AG04449 (cell line): ENCODE measurements around the gene GALE.

Source experiments
- CTCF ChIA-PET: fragments of 350-600 bp; formaldehyde crosslinking; extraction: SDS; loops from one replicate; lab custom pipeline; 2021; ENCODE audit warnings: antibody characterized with exemption; lab: Yijun Ruan, JAX
- POLR2A ChIA-PET: fragments of 400-600, 350-600 bp; formaldehyde crosslinking; extraction: SDS; loops from one replicate; lab custom pipeline; 2020; ENCODE audit warnings: antibody characterized with exemption, inconsistent platforms; lab: Yijun Ruan, JAX
- DNase-seq: peaks from one replicate; pipeline ENCODE4 v3.0.0-alpha.2; 2010; ENCODE audit warnings: low read depth, low spot score
- H3K4me3 ChIP-seq: 2 replicates; pipeline ENCODE4 v1.5.1; 2011; ENCODE audit warnings: low read depth, mild to moderate bottlenecking, control low read depth, low read length
- CTCF ChIP-seq: IDR thresholded peaks from one replicate; pipeline ENCODE4 v1.5.1; 2011; ENCODE audit warnings: mild to moderate bottlenecking, moderate library complexity, low read length, control low read depth, inconsistent platforms; ENCODE audit not compliant: insufficient read depth; ENCODE audit errors: missing control alignments

Gene GALE

DNA sequence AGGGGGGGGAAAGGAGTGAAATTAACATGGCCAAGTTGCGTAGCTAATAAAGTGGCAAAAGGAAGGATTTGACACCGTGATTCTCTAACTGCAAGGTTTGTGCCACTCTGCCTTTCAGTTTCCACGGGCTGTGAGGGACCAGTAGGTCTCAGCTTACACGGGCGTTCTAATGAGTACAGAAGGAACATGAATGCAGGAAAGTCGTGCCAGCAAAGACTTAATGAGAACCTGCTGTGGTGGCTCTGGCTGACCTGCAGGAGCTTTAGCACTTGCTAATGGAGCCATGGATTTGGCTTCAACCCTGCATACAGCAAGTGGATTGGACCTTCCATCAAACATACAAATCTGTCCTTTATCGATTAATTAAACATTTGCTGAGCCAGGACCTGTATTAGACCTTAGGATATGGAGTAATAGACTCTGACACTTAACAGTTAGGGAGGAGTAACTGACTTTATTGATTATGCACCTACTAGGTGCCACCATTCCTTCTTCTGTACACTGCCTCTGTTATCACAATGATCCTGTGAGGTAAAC lies 37.4 kb downstream of the GALE start:
- POLR2A ChIA-PET, result interaction anchor here (0.6 kb wide), 1 partner anchor 322 kb away, joined by 5 read pairs; no protein-coding TSS in a partner anchor
- H3K4me3 ChIP-seq, result no peak overlapping the region
- no peak for TF ChIP-seq CTCF
- DNase-seq, result no peak
- CTCF ChIA-PET, result interaction anchor here (1.6 to 3.5 kb wide), 3 partner anchors 8 to 153 kb away, joined by 6 to 18 read pairs (median 7); no protein-coding TSS in a partner anchor

- ChIA-PET POLR2A (no interaction called here), CTCF (interaction anchor here (2.5 to 3.7 kb wide), 2 partner anchors 12 to 14 kb away, joined by 12 to 26 read pairs; no protein-coding TSS in a partner anchor)
Observed at GRCh38 chr1:23759277-23759676, 41.3 kb downstream of the GALE start.

GRCh38 chr1:23757812-23758211 lies 42.7 kb downstream of the GALE start:
- ChIA-PET CTCF (interaction anchor here (1.8 to 3.7 kb wide), 3 partner anchors 12 to 17 kb away, joined by 6 to 26 read pairs (median 12); no protein-coding TSS in a partner anchor), POLR2A (no interaction called here)
- TF ChIP-seq CTCF, result no peak
- no peak overlapping the region for H3K4me3 ChIP-seq
- no peak for DNase-seq

More at GRCh38 chr1:23759277-23759676, 41.3 kb downstream of the GALE start:
- no peak for TF ChIP-seq CTCF
- no peak for DNase-seq
- H3K4me3 ChIP-seq, result no peak overlapping the region

DNA sequence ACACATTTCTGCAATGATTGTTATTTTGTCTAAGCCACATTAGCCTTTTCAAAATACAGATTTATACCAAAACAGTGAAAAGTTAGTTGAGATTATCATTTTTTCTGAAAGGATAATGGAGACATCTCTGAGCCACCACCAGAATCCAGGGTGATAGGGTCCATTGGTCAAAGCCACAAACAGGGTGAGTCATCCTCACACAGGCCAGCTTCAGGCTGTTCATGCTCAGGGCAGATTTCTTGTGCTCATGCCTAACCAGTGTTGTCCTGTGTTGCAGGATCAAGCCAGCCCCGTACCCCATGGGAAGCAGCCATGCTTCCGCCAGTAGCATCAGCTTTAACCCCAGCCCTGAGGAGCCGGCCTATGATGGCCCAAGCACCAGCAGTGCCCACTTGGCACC lies 43.9 kb downstream of the GALE start:
- POLR2A ChIA-PET, result no interaction called here
- no peak for TF ChIP-seq CTCF
- H3K4me3 ChIP-seq, result no peak overlapping the region
- CTCF ChIA-PET, result interaction anchor here (0.8 to 3.7 kb wide), 2 partner anchors 10 to 14 kb away, joined by 3 to 26 read pairs; no protein-coding TSS in a partner anchor
- DNase-seq, result no peak

- no peak overlapping the region for H3K4me3 ChIP-seq
- POLR2A ChIA-PET, result interaction anchor here (1.2 kb wide), 1 partner anchor 61 kb away, joined by 4 read pairs; the partner anchor contains the start of gene RPL11
- no peak for DNase-seq
- no peak for TF ChIP-seq CTCF
- CTCF ChIA-PET, result interaction anchor here (1.4 to 3.2 kb wide), 2 partner anchors 8 to 10 kb away, joined by 6 to 23 read pairs; partner anchors contain the start of gene ELOA
Observed at GRCh38 chr1:23752909-23753308, 47.6 kb downstream of the GALE start.

DNA sequence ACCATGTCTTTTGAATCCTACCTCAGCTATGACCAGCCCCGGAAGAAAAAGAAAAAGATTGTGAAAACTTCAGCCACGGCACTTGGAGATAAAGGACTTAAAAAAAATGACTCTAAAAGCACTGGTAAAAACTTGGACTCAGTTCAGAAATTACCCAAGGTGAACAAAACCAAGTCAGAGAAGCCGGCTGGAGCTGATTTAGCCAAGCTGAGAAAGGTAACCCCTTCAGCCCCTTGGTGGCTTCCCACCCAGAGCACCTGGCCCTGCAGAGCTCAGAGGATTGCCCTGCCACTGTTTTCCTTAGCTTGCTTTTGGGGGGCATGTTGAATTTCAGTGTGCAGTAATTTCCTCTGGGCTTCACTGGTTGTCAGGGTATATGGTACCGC lies 48.7 kb downstream of the GALE start:
- ChIA-PET POLR2A (no interaction called here), CTCF (interaction anchor here (0.7 to 1.5 kb wide), 10 partner anchors 8 to 206 kb away, joined by 3 to 6 read pairs (median 4); partner anchors contain the start of gene ELOA)
- no peak overlapping the region for H3K4me3 ChIP-seq
- no peak for TF ChIP-seq CTCF
- no peak for DNase-seq
